NCI-H2196 treated with DMSO at 0.1 percent for 48 hours (cell line): ENCODE measurements around the gene SMIM44.
"Not testable (repeated sequence)": the region's sequence is repeated elsewhere in the genome, so short reads cannot be mapped to it uniquely, and the experiment has no call there.

Experiments
- DNase-seq: peaks from one replicate; lab custom pipeline; 2025; ENCODE audit not compliant: unreplicated experiment; lab: John Stamatoyannopoulos, UW

The SMIM44 gene

GRCh38 chr19:3483226-3483628 lies at the start of gene SMIM44:
TSS of gene SMIM44 (minus strand) at chr19:3483441. CDS start at chr19:3483403, 38 bp downstream.
- no peak for DNase-seq

- DNase-seq, result no peak
Measured at GRCh38 chr19:3533033-3533432, 49.8 kb upstream of the SMIM44 start.

DNA sequence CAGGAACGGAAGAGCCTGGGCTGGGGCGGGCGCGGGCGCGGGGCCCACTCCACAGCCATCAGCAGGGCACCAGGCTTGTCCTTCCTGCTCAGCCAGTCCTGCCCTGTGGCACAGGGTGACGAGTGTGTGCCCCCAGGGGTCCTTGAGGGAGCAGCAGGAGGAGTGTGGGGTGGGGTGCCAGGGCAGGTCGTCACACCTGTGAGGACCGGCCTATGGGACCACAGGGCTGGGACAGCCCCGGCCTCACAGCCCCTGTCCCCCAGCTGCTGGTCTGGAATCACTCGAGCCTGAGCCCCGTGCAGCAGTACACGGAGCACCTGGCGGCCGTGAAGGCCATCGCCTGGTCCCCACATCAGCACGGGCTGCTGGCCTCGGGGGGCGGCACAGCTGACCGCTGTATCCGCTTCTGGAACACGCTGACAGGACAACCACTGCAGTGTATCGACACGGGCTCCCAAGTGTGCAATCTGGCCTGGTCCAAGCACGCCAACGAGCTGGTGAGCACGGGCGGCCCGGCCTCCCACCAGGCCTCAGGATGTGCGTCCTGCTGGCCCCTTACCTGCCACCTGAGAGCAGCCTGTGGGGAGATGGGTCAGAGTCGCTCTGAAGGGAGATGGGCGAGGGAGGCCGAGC lies 49.0 kb upstream of the SMIM44 start:
- DNase-seq, result no peak

GRCh38 chr19:3531716-3532115 lies 48.5 kb upstream of the SMIM44 start:
- no peak for DNase-seq

DNA sequence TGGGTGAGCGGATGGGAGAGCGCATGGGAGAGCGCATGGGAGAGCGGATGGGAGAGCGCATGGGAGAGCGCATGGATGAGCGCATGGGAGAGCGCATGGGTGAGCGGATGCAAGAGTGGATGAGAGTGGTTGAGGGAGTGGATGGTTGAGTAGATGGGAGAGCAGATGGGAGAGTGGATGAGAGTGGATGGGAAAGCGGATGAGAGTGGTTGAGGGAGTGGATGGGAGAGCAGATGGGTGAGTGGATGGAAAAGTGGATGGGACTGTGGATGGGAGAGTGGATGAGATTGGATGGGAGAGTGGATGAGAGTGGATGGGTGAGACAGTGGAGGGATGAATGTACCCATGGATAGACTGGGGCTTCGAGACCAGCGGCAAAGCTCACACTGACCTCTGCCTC lies 47.1 kb upstream of the SMIM44 start:
- DNase-seq, result no peak

DNA sequence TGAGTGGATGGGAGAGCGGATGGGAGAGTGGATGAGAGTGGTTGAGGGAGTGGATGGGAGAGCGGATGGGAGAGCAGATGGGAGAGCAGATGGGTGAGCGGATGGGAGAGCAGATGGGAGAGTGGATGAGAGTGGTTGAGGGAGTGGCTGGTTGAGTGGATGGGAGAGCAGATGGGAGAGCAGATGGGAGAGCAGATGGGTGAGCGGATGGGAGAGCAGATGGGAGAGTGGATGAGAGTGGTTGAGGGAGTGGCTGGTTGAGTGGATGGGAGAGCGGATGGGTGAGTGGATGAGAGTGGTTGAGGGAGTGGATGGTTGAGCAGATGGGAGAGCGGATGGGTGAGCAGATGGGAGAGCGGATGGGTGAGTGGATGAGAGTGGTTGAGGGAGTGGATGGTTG lies 46.1 kb upstream of the SMIM44 start:
- not testable (repeated sequence) for DNase-seq

DNA sequence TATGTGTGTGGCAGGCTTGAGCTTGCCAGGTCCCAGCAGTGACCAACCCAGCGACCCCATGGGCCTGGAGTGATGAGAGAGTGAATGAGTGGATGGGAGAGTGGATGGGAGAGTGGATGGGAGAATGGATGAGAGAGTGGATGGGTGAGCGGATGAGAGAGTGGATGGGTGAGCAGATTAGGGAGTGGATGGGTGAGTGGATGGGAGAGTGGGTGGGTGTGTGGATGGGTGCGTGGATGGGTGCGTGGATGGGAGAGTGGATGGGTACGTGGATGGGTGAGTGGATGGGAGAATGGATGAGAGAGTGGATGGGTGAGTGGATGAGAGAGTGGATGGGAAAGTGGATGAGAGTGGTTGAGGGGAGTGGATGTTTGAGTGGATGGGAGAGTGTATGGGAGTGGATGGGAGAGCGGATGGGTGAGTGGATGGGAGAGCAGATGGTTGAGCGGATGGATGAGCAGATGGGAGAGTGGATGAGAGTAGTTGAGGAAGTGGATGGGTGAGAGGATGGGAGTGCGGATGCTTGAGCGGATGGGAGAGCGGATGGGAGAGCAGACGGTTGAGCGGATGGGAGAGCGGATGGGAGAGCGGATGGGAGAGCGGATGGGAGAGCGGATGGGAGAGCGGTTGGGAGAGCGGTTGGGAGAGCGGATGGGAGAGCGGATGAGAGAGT lies 45.4 kb upstream of the SMIM44 start:
- no peak for DNase-seq

DNA sequence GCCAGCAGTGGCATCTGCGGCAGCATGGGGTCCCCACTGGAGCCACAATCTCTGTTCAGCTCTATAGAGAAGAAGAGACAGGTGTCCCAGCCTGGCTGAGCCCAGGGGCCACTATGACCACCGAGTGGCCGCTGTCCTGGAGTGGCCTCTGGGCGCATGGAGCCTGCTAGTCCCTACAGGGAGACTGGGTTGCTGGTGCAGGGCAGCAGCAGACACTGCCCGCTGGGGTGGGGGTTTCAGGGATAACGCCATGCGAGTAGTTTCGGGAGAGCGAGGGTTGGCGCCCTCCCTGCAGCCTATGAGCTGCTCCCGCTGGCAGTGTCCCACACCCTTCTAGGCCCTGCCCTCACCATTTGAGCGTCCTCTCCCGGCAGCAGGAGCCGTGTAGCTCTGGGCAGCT lies 44.8 kb upstream of the SMIM44 start:
- no peak for DNase-seq

GRCh38 chr19:3527238-3527910 lies 44.1 kb upstream of the SMIM44 start:
- no peak for DNase-seq

GRCh38 chr19:3526507-3527237 lies 43.4 kb upstream of the SMIM44 start:
- no peak for DNase-seq

DNA sequence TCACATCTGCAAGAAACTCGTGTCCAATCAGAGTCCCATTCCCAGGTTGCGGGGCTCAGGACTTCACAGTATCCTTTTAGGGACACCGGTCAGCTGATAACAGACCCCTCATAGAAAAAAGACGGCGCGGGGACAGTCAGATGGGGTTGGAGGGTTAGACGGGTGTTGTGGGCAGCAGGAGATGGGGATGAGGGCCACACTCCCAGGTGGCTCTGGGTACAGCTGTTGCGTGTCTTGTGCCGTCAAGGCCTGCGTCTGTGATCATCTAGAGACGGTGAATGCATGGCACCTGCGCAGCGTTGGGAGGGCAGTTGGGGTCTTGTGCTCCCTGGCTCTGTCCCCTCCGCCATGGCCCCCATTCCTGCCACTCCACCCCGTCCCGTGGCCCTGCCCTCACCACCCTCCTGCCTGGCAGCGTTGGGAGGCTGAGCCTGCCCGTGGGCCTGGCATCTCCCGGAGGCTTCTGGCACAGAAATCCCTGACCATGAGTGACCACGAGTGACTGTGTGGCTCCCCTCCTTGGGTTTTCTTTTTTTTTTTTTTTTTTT lies 41.7 kb upstream of the SMIM44 start:
- DNase-seq, result no peak

DNA sequence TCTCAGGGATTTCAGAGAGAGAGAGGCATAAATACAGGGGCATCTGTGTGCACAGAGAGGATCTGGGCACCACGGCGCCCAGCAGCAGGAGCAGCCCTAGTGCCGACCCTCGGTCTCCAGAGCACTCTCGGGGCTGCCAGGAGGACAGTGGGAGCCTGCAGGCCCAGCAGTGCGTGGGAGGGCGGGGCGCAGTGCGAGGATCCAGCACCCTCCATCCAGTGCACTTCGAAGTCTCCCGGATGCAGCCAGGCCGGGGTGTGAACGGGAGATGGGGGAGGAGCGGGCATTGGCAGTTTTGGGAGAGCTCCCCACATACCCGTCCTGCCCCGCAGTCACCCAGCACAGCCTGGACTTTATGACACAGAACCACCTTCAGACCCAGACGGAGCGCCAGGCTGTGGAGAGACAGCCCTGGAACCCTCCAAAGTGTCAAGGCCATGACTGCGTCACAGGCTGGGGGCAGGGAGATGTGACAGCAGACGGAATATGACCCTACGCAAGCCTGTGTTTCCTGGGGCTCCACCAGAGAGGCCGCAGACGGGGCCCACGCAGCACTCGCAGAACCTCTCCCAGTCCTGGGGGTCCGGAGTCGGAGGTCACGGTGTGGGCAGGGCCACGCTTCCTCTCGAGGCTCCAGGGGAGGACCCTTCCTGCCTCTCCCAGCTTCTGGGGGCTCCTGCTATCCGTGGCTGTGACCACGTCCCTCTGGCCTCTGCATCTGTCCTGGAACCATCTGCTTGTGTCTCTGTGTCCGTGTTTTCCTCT lies 41.0 kb upstream of the SMIM44 start:
- DNase-seq, result no peak

DNA sequence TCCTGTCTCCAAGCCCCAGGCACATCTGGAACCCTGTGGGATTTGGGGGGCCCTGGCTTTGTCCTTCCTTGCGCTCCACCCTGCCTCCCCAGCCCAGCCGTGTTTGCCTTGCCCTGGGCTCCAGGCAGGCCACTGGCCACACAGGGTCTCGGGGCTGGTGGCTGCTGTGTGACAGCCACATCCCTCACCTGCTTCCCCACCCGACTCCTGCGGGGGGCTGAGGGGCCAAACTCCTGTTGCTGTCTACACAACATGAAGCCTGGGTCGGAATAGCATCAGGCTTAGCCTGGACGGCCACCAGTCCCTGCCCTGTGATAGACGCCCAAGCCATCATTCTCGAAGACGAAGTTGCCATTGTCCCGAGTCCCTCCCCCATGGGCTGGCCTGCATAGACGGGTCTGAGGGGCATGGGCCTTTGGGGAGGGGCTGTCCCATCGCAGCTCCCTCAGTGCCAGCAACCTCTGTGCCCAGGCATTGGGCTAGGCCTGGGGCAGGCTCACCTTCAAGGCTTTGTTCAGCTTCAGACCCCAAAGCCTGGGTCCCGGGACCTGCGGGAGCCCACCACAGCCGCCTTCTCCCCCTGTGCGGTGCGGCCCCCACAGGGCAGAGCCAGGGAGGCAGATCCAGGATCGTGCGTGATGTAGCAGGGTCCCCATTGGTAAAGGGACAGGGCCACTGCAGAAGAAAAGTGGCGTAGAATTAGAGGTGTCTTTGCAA lies 40.3 kb upstream of the SMIM44 start:
- no peak for DNase-seq

DNA sequence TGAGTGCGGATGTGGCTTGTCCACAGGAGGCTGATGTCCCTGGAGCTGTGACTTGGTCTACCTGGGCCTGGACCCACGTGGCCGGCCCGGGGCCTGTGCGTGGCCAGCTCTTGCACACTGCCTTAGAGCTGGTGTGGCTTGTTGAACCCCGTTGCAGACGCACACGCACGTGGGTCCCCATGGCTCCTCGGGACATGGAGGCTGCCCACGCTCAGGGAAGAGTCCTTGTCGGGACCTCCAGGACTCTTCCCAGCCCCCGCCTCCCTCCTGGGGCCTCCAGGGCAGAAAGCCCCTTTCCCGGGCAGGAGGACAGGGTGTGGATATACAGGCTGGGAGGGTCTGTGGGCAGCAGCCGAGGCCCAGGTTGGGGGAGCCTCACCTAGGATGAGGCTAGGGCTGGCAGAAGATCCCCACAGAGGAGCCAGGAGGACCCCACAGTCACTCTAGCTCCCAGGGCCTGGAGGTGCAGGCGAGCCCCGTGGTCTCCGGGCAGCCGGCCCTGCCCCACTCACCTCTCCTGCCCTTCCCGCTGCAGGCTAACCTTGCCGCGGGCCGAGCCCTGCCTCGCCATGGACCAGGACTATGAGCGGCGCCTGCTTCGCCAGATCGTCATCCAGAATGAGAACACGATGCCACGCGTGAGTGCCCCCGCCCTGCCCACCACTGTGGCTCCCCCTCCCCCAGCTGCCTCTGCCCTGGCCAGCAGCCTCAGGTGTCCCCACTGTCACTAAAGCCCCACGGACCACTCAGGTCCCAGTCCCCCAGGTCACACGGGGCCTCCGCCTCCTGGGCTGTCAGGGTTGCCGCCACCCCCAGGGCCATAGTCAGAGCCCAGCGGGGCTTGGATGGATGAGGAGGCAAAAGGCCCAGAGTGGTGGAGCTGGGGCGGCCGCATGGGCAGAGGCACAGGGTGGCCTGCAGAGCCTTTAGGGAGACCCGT lies 39.5 kb upstream of the SMIM44 start:
- no peak for DNase-seq

GRCh38 chr19:3521104-3521445 lies 37.8 kb upstream of the SMIM44 start:
- no peak for DNase-seq

DNA sequence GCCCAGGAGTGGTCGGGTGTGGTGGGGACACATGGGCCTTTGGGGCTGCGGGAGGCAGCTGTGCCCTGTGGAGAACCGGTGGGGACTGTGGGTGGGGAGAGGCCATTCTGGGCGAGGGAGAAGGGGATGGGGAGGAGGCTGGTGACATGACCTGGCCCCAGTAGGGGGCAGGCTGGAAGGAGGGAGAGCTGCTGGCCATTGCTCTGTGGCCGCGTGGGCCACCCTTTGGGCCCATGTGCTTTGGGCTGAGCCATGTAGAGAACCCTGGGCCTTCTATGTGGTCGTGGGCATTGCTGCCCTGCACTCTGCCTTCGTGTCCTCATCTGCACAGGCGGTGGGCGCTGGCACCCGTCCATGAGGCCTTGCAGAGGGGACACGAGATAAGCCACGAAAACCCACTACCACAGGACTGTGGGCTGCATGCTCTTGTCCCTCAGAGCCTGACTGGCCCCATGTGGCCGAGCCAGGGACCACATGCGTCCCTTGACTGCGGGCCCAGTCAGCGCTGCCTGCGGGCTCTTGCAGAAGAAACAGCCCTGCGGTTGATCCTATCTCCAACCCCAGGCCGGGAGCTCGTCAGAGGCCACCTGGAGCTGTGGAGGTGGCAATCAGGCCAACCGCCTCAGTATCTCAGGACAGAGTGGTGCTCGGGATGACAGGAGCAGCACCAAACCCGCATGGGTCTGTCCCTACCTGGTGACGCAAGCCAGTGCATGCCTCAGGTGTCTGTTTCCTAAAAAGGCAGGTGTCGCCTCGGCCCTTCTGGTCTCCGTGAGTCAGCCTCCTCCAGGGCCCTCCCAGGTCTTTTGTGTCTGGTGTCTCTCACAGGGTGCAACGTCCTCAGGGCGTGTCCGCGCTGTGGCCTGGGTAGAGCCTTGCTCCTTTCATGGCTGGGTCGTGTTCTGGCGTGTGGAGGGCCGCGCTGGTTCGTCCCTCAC lies 37.2 kb upstream of the SMIM44 start:
- no peak for DNase-seq

DNA sequence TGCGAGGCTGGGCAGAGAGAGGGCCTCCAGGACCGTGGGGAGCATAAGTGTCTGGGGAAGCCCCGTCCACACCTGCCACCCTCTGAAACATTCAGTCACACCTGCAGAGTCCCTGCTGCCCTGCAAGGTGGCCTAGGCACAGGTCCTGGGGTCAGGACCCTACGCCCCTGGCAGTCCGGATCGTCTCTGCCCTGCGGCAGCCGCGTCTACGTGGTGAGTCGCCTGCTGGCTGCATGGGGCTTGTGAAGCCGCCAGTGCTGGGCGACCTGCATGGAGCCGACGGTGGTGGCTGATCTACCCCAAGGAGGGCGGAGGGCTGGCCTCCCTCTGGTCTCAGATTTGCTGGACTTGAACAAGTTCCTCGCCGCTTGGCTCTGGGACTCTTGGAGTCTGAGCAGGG lies 35.9 kb upstream of the SMIM44 start:
- DNase-seq, result no peak

DNA sequence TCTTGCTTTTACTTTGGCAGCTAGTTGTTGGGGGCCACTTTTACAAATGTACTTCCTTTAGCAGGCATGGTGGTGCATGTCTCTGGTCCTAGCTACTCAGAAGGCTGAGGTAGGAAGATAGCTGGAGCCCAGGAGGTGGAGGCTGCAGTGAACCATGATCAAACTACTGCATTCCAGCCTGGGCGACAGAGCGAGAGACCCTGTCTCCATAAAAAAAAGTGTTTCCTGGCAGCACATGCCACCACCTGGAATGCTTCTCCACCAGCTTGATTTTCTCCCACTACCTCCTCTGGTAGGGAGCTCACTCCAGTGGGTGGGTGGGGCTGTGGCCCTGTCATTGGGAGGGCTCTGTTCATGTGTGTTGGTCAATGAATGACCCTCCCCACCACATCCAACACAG lies 35.4 kb upstream of the SMIM44 start:
- no peak for DNase-seq
